Neural progenitor cell (in vitro differentiated cells): ENCODE data around the gene CNTN5.

Experiments used
- EZH2 ChIP-seq: fragments of 200-600 bp; sonication (generic); IDR thresholded peaks from 2 replicates; pipeline ENCODE4 v1.6.1; 2017; ENCODE audit warnings: antibody characterized with exemption, mild to moderate bottlenecking, moderate library complexity
- EZH2phosphoT487 ChIP-seq: fragments of 200-600 bp; sonication (generic); IDR thresholded peaks from 2 replicates; pipeline ENCODE4 v1.6.1; 2017; ENCODE audit warnings: antibody characterized with exemption
- TF ChIP-seq, protein P1 (sequence below): fragments of 200-600 bp; sonication (generic); IDR thresholded peaks from 2 replicates; pipeline ENCODE4 v1.5.1; 2017; ENCODE audit warnings: antibody characterized with exemption, mild to moderate bottlenecking

DNA sequence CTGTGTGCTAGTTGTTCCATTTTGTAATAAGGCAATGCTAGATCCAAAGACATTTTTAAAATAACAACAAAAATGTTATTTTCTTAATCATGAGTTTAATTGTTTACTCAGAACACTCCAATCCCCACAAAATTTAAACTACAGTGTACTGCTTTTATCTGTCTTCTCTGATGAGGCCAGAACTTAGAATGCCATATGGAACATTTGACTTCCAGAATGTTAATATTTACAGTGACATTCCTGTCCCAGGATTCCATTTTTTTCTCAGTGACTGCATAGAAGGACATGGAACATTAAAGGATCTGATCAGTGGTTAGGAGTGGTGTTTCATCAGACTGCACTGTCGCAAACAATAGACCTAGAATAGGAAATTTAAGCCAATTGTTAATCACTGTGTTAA lies 1171.4 kb downstream of the CNTN5 start:
- TF ChIP-seq, protein P1, sequence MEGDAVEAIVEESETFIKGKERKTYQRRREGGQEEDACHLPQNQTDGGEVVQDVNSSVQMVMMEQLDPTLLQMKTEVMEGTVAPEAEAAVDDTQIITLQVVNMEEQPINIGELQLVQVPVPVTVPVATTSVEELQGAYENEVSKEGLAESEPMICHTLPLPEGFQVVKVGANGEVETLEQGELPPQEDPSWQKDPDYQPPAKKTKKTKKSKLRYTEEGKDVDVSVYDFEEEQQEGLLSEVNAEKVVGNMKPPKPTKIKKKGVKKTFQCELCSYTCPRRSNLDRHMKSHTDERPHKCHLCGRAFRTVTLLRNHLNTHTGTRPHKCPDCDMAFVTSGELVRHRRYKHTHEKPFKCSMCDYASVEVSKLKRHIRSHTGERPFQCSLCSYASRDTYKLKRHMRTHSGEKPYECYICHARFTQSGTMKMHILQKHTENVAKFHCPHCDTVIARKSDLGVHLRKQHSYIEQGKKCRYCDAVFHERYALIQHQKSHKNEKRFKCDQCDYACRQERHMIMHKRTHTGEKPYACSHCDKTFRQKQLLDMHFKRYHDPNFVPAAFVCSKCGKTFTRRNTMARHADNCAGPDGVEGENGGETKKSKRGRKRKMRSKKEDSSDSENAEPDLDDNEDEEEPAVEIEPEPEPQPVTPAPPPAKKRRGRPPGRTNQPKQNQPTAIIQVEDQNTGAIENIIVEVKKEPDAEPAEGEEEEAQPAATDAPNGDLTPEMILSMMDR, result no peak
- TF ChIP-seq EZH2phosphoT487 (no peak), EZH2 (no peak)
